GM18499 (cell line): ENCODE data around the gene ZNF195.
"Not testable (repeated sequence)": the region's sequence is repeated elsewhere in the genome, so short reads cannot be mapped to it uniquely, and the experiment has no call there.

Experiments
- ATAC-seq: cut with Tn5 transposase; IDR thresholded peaks from one replicate; pipeline ENCODE4 v1.9.1; 2021; ENCODE audit warnings: moderate number of reproducible peaks; ENCODE audit not compliant: insufficient read depth, unreplicated experiment

The ZNF195 gene

GRCh38 chr11:3378426-3379423, at the start of gene ZNF195:
ZNF195 (minus strand) TSS chr11:3379146; CDS start chr11:3379040, 106 bp downstream.
- ATAC-seq = peak; percentile 93

GRCh38 chr11:3428076-3428475, 49.1 kb upstream of the ZNF195 start:
- not testable (repeated sequence) for ATAC-seq

GRCh38 chr11:3426541-3426940, 47.6 kb upstream of the ZNF195 start:
- not testable (repeated sequence) for ATAC-seq

GRCh38 chr11:3423928-3424327, 45.0 kb upstream of the ZNF195 start:
- ATAC-seq = not testable (repeated sequence)

GRCh38 chr11:3423138-3423731, 44.3 kb upstream of the ZNF195 start:
- not testable (repeated sequence) for ATAC-seq

- not testable (repeated sequence) for ATAC-seq
Measured at GRCh38 chr11:3422380-3423137, 43.6 kb upstream of the ZNF195 start.

GRCh38 chr11:3421608-3422379, 42.8 kb upstream of the ZNF195 start:
- ATAC-seq = not testable (repeated sequence)

- not testable (repeated sequence) for ATAC-seq
Measured at GRCh38 chr11:3420281-3421042, 41.5 kb upstream of the ZNF195 start.

GRCh38 chr11:3419496-3419895, 40.5 kb upstream of the ZNF195 start:
- ATAC-seq = not testable (repeated sequence)

- not testable (repeated sequence) for ATAC-seq
Measured at GRCh38 chr11:3417047-3417446, 38.1 kb upstream of the ZNF195 start.

- ATAC-seq = not testable (repeated sequence)
Measured at GRCh38 chr11:3415301-3415700, 36.4 kb upstream of the ZNF195 start.

- not testable (repeated sequence) for ATAC-seq
Measured at GRCh38 chr11:3413666-3414065, 34.7 kb upstream of the ZNF195 start.

GRCh38 chr11:3412837-3413236, 33.9 kb upstream of the ZNF195 start:
- ATAC-seq = no peak

- not testable (repeated sequence) for ATAC-seq
Measured at GRCh38 chr11:3408722-3409121, 29.8 kb upstream of the ZNF195 start.

- ATAC-seq = not testable (repeated sequence)
Measured at GRCh38 chr11:3408058-3408605, 29.2 kb upstream of the ZNF195 start.

GRCh38 chr11:3406937-3407336, 28.0 kb upstream of the ZNF195 start:
- ATAC-seq = not testable (repeated sequence)

GRCh38 chr11:3406223-3406875, 27.4 kb upstream of the ZNF195 start:
- ATAC-seq = not testable (repeated sequence)
